ENCODE measurements around the gene FBXW12. TPM values are rescaled to one million over a fixed set of nuclear protein-coding genes. Genes with fewer than 3 reads are reported as not detected.

Gene FBXW12
- total RNA-seq, 1 experiment from 2014 or later: not detected

DNA sequence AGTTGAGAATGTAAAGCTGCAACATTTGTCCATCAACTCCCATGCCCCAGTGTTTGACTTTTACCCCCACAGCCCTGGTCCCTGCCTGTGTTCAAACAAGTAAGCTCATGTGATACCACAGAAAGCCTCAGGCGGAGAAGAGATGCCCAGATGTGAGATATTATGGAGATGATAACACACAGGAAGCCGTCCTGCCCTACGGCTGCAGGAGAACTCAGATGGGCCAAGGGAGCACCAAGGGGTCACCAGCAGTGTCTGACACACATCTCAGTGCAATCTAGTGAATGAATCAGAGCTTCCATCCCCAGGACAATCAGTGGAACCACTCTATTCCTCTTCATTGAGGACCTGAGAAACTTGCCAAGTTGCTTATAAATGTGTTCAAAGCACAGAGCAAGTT, 24.5 kb upstream of the FBXW12 start:
- ChIA-PET RAD21 (ENCODE audit: low non-redundant PET in 1 of 2, low total read pairs in 2 of 2, uncharacterized antibody in 2 of 2, unreplicated experiment in 2 of 2) (no interaction called here), POLR2A (no interaction called here), CTCF (no interaction called here)
- H3K9me3 ChIP-seq (ENCODE audit: control insufficient read depth in 1 of 2, insufficient read depth in 1 of 2, low read depth in 1 of 2, low read length in 2 of 2): no peaks in the 10 kb centered on the region
- no peaks in the 10 kb centered on the region for H4K20me1 ChIP-seq (ENCODE audit: insufficient read depth)
- ATAC-seq (no peak), DNase-seq (ENCODE audit: low read depth, low spot score) (no peak)
- no peak overlapping the region for H3K27ac ChIP-seq (ENCODE audit: low read depth, low read length)
- no peak overlapping the region for H3K4me2 ChIP-seq (ENCODE audit: low read length)
- H3K9ac ChIP-seq (ENCODE audit: low read length): no peak overlapping the region
- H3K4me3 ChIP-seq (replicated peaks in 1 of 2; ENCODE audit: low read depth in 1 of 2, low read length in 2 of 2): no peak overlapping the region
- no TSS peak for BruUV-seq (replicated peaks)
- H2AFZ ChIP-seq (ENCODE audit: low read depth, low read length, poor library complexity, severe bottlenecking): no peak overlapping the region
- H3K9me2 ChIP-seq (ENCODE audit: insufficient read depth): no peaks in the 10 kb centered on the region
- H3K27me3 ChIP-seq (ENCODE audit: insufficient read depth, low read length): no peaks in the 10 kb centered on the region
- intact Hi-C loops (cut with micrococcal nuclease): no loop called here
- H3K79me2 ChIP-seq (ENCODE audit: insufficient read depth, low read length): no peaks in the 10 kb centered on the region
- no peaks in the 10 kb centered on the region for H3K36me3 ChIP-seq (ENCODE audit: control insufficient read depth in 1 of 2, insufficient read depth in 2 of 2, low read length in 2 of 2)
- no peak for TF ChIP-seq ZNF274 (IDR thresholded peaks at IDR 0.05; ENCODE audit: low read depth, low read length)
- no peak for TF ChIP-seq FOSL1 (IDR thresholded peaks at IDR 0.05; ENCODE audit: low read depth)
- TF ChIP-seq EGR1 (IDR thresholded peaks at IDR 0.05; ENCODE audit: low read depth): no peak
- no peak for TF ChIP-seq CEBPB (IDR thresholded peaks at IDR 0.05; ENCODE audit: low read depth)
- no peak for TF ChIP-seq RAD21 (IDR thresholded peaks at IDR 0.05; ENCODE audit: low read depth)
- TF ChIP-seq SP1 (IDR thresholded peaks at IDR 0.05; ENCODE audit: low read depth): no peak
- no peak for TF ChIP-seq ELF1 (IDR thresholded peaks at IDR 0.05; ENCODE audit: borderline replicate concordance, low read depth)
- TF ChIP-seq TCF7L2 (IDR thresholded peaks at IDR 0.05; ENCODE audit: borderline replicate concordance, extremely low read depth, insufficient read depth, insufficient read length): no peak
- no peak for TF ChIP-seq POLR2AphosphoS5 (IDR thresholded peaks at IDR 0.05; ENCODE audit: low read depth, low read length)
- TF ChIP-seq, protein P1, sequence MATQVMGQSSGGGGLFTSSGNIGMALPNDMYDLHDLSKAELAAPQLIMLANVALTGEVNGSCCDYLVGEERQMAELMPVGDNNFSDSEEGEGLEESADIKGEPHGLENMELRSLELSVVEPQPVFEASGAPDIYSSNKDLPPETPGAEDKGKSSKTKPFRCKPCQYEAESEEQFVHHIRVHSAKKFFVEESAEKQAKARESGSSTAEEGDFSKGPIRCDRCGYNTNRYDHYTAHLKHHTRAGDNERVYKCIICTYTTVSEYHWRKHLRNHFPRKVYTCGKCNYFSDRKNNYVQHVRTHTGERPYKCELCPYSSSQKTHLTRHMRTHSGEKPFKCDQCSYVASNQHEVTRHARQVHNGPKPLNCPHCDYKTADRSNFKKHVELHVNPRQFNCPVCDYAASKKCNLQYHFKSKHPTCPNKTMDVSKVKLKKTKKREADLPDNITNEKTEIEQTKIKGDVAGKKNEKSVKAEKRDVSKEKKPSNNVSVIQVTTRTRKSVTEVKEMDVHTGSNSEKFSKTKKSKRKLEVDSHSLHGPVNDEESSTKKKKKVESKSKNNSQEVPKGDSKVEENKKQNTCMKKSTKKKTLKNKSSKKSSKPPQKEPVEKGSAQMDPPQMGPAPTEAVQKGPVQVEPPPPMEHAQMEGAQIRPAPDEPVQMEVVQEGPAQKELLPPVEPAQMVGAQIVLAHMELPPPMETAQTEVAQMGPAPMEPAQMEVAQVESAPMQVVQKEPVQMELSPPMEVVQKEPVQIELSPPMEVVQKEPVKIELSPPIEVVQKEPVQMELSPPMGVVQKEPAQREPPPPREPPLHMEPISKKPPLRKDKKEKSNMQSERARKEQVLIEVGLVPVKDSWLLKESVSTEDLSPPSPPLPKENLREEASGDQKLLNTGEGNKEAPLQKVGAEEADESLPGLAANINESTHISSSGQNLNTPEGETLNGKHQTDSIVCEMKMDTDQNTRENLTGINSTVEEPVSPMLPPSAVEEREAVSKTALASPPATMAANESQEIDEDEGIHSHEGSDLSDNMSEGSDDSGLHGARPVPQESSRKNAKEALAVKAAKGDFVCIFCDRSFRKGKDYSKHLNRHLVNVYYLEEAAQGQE (IDR thresholded peaks at IDR 0.05; ENCODE audit: low read depth): no peak
- no peaks in the 10 kb centered on the region for H3K4me1 ChIP-seq (ENCODE audit: control insufficient read depth in 1 of 2, insufficient read depth in 2 of 2, low read length in 2 of 2)

Data from HCT116 (cell line).